Adrenal gland (tissue), 12 donors: ENCODE results near the gene NOP53. TPM values are rescaled to one million over a fixed set of nuclear protein-coding genes. Genes with fewer than 3 reads are reported as not detected.
"Not testable (repeated sequence)": the region's sequence is repeated elsewhere in the genome, so short reads cannot be mapped to it uniquely, and the experiment has no call there.

ENCODE experiments used
- DNase-seq, 7 donors: peaks; one replicate each; pipeline ENCODE4 v3.0.0-alpha.2; 2019 to 2020
- H3K27ac ChIP-seq, 5 donors: fragments of 200-600 bp; sonication (generic) in 4 of 5; 1 replicate in 3 of 5; 2 replicates in 2 of 5; pipeline versions ENCODE4 v1.5.1 to v1.8.0; 2016 to 2020; ENCODE audit warnings: mild to moderate bottlenecking in 1 of 5
- H3K27me3 ChIP-seq: fragments of 200-600 bp; 2 replicates; pipeline ENCODE4 v1.8.0; 2021
- H3K36me3 ChIP-seq, 2 donors: fragments of 200-600 bp; replicated peaks in 1 of 2; 1 replicate in 1 of 2; 2 replicates in 1 of 2; pipeline versions ENCODE4 v1.5.1 to v1.8.0; 2018 to 2022
- H3K4me1 ChIP-seq, 2 donors: fragments of 200-600 bp; replicated peaks in 1 of 2; 1 replicate in 1 of 2; 2 replicates in 1 of 2; pipeline versions ENCODE4 v1.5.1 to v1.8.0; 2018 to 2021
- H3K4me3 ChIP-seq, 4 donors: fragments of 200-600 bp; sonication (generic) in 3 of 4; one replicate each; pipeline ENCODE4 v1.5.1; 2016 to 2018
- H3K9me3 ChIP-seq, 3 donors: fragments of 200-600 bp; sonication (generic) in 1 of 3; replicated peaks in 1 of 3; 1 replicate in 2 of 3; 2 replicates in 1 of 3; pipeline versions ENCODE4 v1.5.1 to v1.8.0; 2016 to 2021
- POLR2A ChIP-seq, 2 donors: fragments of 450-650 bp; IDR thresholded peaks; one replicate each; pipeline ENCODE4 v1.6.1; 2017; ENCODE audit warnings: antibody characterized with exemption in 2 of 2, mild to moderate bottlenecking in 2 of 2, moderate library complexity in 1 of 2
- WGBS, 4 donors: extraction: QIAGEN DNeasy Blood & Tissue Kit in 2 of 4; methylation state at CpG; one replicate each; pipeline versions ENCODE4 v1.1.5 to v1.1.7; 2013 to 2017; 5-methylcytosine and 5-hydroxymethylcytosine counted together
- intact Hi-C, 2 donors: fragments of 100-400 bp; cut with DNase I; formaldehyde crosslinking; loops; one replicate each; pipeline versions ENCODE4 v1.14.1 to v1.15.0; 2022 to 2023
- polyA plus RNA-seq, 3 donors: library from polyadenylated mRNA; stranded (reverse); fragments of 200-250 nt in 2 of 3; fragments of 350-450 nt in 1 of 3; fragmentation: Illumina TruSeq in 1 of 3; extraction: RNeasy Lipid Tissue Mini Kit (QIAGEN cat#74804) in 1 of 3; gene quantifications; one replicate each; pipeline ENCODE4 v1.2.3, GENCODE V29; 2013 to 2014
- total RNA-seq, 9 donors: library from RNA; depleted of rRNA in 4 of 9; stranded (reverse); fragments of >200 nt in 4 of 9; fragments of 120-200 nt in 1 of 9; fragmentation: NEBNext Ultra II Directional in 1 of 9; extraction: Animal tissue kit (Norgen Biotek cat#: 25700) in 1 of 9; gene quantifications; one replicate each; pipeline versions ENCODE4 v1.1.0 to v1.2.4, GENCODE V29; 2013 to 2023
- TF ChIP-seq, protein P1 (sequence below), 6 experiments: fragments of 450-650 bp in 4 of 6; fragments of 200-600 bp in 2 of 6; sonication (generic) in 1 of 6; IDR thresholded peaks; 1 replicate in 5 of 6; 2 replicates in 1 of 6; pipeline versions ENCODE4 v1.5.1 to v1.8.0; 2016 to 2021; ENCODE audit warnings: antibody characterized with exemption in 6 of 6, mild to moderate bottlenecking in 2 of 6, moderate library complexity in 1 of 6
- donor health status: healthy with polysubstance abuse.
- donor health status: Bipolar disorder and iron deficiency.
- donor health status: DM: yes; HTN: yes; CAD: no.
- donor health status: DM: no; HTN: no; CAD: no.
- donor health status: DM: no; HTN: no; CAD: no.
- donor health status: DM: yes; HTN: yes; CAD: no.

Gene NOP53
- total and polyA plus RNA-seq, 12 donors, result 118 to 420 (median 325) TPM

DNA sequence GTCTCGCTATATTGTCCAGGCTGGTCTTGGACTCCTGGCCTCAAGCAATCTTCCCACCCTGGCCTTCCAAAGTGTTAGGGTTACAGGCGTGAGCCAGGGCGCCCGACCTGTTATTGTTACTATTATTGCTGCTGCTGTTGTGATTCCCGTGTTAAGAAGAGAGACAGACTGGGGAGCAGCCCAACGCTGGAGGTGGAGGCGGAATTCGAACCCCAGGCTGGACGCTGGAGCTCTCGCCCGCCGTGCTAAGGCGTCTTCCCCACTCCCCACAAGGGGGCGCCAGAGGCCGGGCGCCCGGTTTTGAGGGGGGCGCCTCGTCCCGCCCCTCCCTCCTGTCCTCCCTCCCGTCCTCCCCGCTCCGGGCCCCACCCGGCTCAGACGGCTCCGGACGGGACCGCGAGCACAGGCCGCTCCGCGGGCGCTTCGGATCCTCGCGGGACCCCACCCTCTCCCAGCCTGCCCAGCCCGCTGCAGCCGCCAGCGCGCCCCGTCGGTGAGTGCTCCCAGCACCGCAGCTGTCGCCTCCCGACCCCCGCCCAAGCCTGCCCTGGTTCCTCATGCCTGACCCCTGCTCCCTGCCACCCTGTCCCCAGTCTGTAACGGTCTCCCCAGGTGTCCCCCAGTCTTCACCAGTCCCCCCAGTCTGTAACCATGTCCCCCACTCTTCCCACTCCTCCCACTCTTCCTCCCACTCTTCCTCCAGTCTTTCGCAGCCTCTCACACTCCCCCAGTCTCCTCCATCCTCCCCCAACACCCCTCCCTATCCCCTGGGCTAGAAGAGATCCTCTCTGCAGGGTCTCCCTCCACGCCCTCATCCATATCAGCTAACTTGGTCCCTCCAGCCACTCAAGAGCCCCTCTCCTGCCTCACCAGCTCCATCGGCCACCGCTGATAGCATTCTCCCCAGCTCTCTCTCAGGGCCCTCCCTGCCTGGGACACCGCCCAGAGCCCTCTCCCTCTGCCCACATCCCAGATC, 32.0 kb upstream of the NOP53 start, which contains the start of gene EHD2:
Gene EHD2 (plus strand): TSS at position 377 of the 976 bp plus-strand sequence. CDS start 3,191 bp downstream, outside the sequence.
- Histone ChIP-seq H3K9me3 (no peaks in the 10 kb centered on the region), H3K4me1 (peaks cover 19 to 20% of the 10 kb centered on the region in 2 donors), H3K27me3 (no peaks in the 10 kb centered on the region), H3K36me3 (peaks cover 0 to 11% of the 10 kb centered on the region in 2 donors), H3K27ac (peak within 1 kb of the TSS; percentile 21 to 86 (median 77)), H3K4me3 (peak within 1 kb of the TSS; percentile 26 to 78 (median 54))
- intact Hi-C loops, result loop anchor here in 1 of 2 donors (2.0 to 5.0 kb wide), 2 partner anchors 29 to 74 kb away; no protein-coding TSS in a partner anchor
- 6 to 16% (median 9%) methylated on average over 11 to 52 of the region's 52 CpGs for WGBS, 4 donors
- TF ChIP-seq, protein P1, sequence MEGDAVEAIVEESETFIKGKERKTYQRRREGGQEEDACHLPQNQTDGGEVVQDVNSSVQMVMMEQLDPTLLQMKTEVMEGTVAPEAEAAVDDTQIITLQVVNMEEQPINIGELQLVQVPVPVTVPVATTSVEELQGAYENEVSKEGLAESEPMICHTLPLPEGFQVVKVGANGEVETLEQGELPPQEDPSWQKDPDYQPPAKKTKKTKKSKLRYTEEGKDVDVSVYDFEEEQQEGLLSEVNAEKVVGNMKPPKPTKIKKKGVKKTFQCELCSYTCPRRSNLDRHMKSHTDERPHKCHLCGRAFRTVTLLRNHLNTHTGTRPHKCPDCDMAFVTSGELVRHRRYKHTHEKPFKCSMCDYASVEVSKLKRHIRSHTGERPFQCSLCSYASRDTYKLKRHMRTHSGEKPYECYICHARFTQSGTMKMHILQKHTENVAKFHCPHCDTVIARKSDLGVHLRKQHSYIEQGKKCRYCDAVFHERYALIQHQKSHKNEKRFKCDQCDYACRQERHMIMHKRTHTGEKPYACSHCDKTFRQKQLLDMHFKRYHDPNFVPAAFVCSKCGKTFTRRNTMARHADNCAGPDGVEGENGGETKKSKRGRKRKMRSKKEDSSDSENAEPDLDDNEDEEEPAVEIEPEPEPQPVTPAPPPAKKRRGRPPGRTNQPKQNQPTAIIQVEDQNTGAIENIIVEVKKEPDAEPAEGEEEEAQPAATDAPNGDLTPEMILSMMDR (IDR thresholded peaks at IDR 0.05), result peak; percentile 88 to 99 (median 96)
- TF ChIP-seq POLR2A (IDR thresholded peaks at IDR 0.05), result peak; percentile 29 to 73
- DNase-seq, result peak; percentile 68 to 82 (median 71)

DNA sequence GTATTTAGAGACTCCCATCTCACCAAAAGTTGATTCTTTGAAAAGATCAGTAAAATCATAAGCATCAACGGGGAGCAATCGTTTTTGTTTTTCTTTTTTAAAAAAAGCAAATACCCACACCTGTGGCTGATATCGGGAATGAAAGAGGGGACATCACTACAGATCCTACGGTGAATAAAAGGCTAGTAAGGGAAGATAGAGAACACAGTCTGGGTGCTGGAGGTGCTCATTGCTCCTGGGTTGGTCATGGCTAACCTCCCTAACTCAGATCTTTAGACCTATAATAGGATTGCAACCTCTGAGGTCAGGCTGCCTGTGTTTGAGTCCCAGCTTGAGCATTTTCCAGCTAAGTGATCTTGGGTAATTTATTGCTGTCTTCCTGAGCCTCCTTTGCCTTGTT, 31.0 kb upstream of the NOP53 start:
- Histone ChIP-seq H3K27me3 (no peaks in the 10 kb centered on the region), H3K27ac (no peak overlapping the region), H3K4me1 (peaks cover 25 to 30% of the 10 kb centered on the region in 2 donors), H3K36me3 (peaks cover 0 to 11% of the 10 kb centered on the region in 2 donors), H3K9me3 (no peaks in the 10 kb centered on the region), H3K4me3 (peak overlapping the region in 1 of 4 donors; percentile 75)
- WGBS, 4 donors, result 87 to 97% (median 91%) methylated on average over 4 of the region's 4 CpGs
- DNase-seq, result no peak
- TF ChIP-seq, protein P1 (IDR thresholded peaks at IDR 0.05), result no peak
- TF ChIP-seq POLR2A (IDR thresholded peaks at IDR 0.05), result no peak
- intact Hi-C loops, result loop anchor here in 1 of 2 donors (5.0 kb wide), 1 partner anchor 73 kb away; no protein-coding TSS in a partner anchor

DNA sequence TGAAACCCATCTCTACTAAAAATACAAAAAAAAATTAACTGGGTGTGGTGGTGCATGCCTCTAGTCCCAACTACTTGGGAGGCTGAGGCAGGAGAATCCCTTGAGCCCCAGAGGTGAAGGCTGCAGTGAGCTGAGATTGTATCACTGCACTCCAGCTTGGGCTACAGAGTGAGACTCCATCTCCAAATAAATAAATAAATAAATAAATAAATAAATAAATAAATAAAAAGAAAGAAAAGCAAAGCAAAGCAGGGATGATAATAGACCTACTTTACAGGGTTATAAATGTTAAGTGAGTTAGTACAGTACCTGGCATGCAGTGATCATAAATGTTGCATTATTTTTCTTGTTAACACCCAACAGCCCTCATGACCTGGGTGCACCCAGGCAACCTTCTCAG, 30.5 kb upstream of the NOP53 start:
- H3K36me3 ChIP-seq, result peaks cover 0 to 11% of the 10 kb centered on the region in 2 donors
- H3K27ac ChIP-seq, DNase-seq, H3K27me3 ChIP-seq, H3K9me3 ChIP-seq: not testable (repeated sequence)
- intact Hi-C loops, result loop anchor here in 1 of 2 donors (5.0 kb wide), 1 partner anchor 72 kb away; no protein-coding TSS in a partner anchor
- H3K4me3 ChIP-seq, result peak overlapping the region in 1 of 4 donors; percentile 75
- peaks cover 30 to 35% of the 10 kb centered on the region in 2 donors for H3K4me1 ChIP-seq

DNA sequence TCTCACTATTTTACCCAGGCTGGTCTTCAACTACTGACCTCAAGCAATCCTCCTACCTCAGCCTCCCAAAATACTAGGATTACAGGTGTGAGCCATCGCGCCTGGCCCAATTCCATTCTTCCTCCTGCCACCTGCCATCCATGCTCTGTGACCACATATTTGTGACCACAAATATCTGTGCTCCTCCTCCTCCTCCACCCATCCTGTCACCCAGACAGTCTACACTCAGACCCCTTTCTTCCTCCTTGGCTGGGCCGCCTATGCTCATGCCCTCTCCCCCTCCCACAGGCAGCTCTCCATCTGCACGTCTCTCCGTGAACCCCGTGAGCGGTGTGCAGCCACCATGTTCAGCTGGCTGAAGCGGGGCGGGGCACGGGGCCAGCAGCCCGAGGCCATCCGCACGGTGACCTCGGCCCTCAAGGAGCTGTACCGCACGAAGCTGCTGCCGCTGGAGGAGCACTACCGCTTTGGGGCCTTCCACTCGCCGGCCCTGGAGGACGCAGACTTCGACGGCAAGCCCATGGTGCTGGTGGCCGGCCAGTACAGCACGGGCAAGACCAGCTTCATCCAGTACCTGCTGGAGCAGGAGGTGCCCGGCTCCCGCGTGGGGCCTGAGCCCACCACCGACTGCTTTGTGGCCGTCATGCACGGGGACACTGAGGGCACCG, 28.9 kb upstream of the NOP53 start:
- Histone ChIP-seq H3K27ac (peak overlapping the region in 4 of 5 donors; percentile 30 to 89 (median 58)), H3K27me3 (no peaks in the 10 kb centered on the region), H3K36me3 (peaks cover 0 to 11% of the 10 kb centered on the region in 2 donors), H3K4me3 (no peak overlapping the region), H3K4me1 (peaks cover 30 to 40% of the 10 kb centered on the region in 2 donors), H3K9me3 (no peaks in the 10 kb centered on the region)
- intact Hi-C loops, result no loop called here
- peak; percentile 49 to 77 (median 68) for DNase-seq
- 51 to 73% (median 53%) methylated on average over 7 to 32 of the region's 32 CpGs for WGBS, 4 donors
- TF ChIP-seq POLR2A (IDR thresholded peaks at IDR 0.05), result no peak
- TF ChIP-seq, protein P1 (IDR thresholded peaks at IDR 0.05), result no peak

DNA sequence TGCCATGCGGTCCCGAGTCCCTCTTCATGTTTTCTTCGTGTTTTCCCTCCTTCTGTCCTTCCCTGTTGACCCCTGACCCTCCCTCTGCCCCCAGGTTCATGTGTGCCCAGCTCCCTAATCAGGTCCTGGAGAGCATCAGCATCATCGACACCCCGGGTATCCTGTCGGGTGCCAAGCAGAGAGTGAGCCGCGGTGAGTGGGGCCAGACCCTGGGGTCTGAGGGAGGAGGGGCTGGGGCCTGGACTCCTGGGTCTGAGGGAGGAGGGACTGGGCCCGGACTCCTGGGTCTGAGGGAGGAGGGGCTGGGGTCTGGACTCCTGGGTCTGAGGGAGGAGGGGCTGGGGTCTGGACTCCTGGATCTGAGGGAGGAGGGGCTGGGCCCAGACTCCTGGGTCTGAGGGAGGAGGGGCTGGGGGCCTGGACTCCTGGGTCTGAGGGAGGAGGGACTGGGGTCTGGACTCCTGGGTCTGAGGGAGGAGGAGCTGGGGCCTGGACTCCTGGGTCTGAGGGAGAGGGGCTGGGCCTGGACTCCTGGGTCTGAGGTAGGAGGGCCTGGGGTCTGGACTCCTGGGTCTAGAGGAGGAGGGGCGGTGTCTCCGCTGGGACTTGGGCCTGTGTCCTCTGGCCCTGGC, 26.8 kb upstream of the NOP53 start:
- 54 to 75% (median 60%) methylated on average over 7 to 11 of the region's 11 CpGs for WGBS, 4 donors
- H3K9me3 ChIP-seq, intact Hi-C loops, DNase-seq, H3K27me3 ChIP-seq, H3K4me3 ChIP-seq: not testable (repeated sequence)
- Histone ChIP-seq H3K4me1 (peaks cover 39 to 41% of the 10 kb centered on the region in 2 donors), H3K36me3 (peaks cover 0 to 11% of the 10 kb centered on the region in 2 donors), H3K27ac (peak overlapping the region; percentile 40 to 95 (median 89))
